CD4-positive, alpha-beta T cell treated with Interleukin-15 for 1 hour (primary cell): ENCODE data around the gene ADH1B.
"Not testable (repeated sequence)": the region's sequence is repeated elsewhere in the genome, so short reads cannot be mapped to it uniquely, and the experiment has no call there.

ENCODE experiments used
- DNase-seq: peaks from one replicate; pipeline ENCODE4 v3.0.0-alpha.2; 2020

The ADH1B gene

DNA sequence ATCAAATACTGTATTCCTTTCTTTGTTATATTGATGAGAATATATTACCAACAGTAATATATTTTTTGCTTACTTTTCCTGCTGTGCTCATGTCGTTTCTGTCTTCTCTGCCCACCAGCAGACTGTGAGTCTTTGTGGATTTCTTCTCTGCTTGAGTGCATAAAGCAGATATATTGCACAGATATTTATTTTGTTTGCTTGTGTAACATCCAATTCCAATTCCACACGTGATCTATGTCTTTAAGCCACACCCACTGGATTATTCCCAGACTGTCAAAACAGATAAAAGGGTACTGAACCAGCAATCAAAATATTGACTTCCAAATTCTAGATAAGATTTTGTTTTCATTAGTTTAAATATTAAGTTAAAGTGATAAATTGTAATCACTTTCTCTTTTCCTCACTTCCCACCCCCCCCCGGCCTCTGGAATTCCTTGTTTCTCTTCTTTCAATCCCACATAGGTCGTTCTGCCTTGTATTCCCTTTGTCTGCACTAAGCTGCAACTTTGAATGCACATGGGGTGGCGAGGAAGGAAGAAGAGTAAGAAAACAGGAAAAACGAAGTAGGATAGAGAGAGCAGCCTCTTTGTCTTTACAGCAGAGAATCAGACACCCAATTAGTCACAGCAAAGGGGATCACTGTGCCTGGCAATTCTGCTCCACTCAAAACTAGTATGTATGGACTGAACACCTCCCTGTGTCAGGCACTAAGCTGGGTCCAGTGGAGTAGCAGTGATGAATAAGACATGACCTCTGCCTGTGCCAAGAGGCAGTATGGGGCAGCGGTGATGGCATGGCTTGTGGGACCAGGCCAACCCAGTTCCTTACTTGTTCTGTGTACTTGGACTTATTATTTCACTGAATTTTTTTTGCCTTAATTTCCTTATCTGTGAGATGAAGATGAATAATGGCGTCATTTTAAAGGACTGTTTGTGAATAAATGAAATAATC is at the start of gene ADH1B:
Gene ADH1B (minus strand): TSS at position 161 of the 951 bp plus-strand sequence. CDS start 70 bp downstream, at position 91.
- DNase-seq: no peak

DNA sequence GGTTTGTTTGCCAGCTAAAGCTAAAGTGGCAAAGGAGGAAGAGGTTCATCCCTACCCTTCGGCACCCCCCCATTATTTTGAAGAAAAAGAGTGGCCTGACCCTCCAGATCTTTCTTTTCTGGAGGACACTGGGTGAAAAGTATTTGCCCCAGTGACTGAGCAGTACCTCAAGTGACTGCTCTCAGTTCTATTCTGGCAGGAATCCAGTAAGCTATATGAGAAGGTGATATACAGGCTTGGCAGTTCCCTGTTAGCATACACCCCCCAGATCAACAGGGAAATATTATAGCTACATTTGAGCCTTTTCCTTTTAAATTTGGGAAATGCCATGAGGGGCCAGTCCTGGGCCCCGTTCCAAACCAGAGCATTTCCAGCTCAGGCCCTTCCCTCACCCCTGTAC is 46.6 kb upstream of the ADH1B start:
- not testable (repeated sequence) for DNase-seq

DNA sequence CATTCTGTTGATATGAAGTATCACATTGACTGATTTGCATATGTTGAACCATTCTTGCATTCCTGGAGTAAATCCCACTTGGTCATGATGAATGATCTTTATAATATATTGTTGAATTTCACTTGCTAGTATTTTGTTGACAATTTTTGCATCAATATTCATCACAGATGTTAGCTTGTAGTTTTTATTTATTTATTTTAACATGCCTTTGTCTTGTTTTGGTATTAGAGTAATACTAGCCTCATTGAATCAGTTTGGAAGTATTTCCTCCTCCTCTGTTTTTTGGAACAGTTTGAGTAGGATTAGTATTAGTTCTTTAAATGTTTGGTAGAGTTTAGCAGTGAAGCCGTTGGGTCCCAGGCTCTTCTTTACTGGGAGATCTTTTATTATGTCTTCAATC is 45.3 kb upstream of the ADH1B start:
- DNase-seq: no peak

DNA sequence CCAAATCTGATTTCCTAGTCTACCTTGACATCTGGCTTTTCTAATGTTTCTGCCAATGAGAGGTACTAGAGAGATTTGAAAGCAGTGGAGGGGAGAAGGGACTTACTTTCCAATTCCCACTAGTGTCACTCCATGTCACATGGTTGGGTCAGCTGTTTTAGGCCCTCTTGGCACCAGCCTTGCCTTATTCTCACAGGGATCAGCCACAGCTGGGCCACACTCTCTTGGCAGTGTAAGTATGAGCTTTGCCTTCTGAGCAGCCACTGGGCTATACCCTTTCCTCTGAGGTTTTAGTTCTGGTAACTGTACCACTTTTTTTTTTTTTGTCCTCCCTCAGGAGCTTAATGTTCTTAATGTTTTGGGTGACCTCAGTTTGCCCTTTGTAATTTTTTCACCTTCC is 41.6 kb upstream of the ADH1B start:
- no peak for DNase-seq

DNA sequence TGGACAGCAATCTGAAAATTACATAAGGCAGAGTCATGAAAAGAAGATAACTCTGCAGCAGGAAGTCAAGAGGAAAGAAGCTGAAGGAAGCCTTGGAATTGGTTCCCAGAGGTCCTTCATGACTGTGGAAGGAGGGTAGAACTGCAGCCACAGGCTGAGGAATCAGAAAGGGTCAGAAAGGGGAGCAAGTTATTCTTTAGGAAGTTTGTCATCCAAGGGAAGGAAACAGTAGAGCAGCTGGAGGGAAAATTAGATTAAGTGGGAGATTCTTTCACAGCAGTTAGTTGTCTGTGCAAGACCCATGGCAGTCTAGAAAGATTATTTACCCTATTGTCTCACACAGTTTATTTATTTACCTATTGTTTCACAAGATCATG is 40.7 kb upstream of the ADH1B start:
- no peak for DNase-seq

DNA sequence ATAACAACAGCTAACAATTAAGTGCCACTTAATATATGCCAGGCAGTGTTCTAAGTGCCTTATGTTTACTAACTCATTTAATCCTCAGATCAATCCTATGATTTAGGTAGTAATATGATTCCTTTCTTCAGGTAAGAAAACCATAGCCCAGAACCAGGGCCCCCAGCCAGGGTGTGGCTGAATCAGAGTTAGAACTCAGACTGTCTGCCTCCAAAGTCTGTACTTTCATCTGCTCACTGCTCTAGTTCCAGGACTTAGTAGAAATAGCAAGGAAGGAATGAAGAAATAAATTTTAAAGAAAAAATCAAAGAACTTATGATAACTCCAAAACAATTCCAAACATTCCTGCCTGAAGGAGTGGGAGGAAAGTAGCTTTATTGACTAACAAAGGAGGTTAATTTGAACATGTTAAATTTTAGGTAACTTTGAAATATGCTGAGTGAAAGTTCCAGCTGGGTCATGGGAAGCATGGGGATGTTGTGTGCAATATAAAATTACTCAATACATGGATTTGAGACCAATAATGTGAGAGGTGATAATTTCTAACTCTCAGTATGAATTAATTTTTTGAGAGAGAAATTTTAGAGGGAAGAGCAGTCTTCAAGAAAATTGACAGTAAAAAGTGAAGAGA is 40.2 kb upstream of the ADH1B start:
- DNase-seq: no peak

DNA sequence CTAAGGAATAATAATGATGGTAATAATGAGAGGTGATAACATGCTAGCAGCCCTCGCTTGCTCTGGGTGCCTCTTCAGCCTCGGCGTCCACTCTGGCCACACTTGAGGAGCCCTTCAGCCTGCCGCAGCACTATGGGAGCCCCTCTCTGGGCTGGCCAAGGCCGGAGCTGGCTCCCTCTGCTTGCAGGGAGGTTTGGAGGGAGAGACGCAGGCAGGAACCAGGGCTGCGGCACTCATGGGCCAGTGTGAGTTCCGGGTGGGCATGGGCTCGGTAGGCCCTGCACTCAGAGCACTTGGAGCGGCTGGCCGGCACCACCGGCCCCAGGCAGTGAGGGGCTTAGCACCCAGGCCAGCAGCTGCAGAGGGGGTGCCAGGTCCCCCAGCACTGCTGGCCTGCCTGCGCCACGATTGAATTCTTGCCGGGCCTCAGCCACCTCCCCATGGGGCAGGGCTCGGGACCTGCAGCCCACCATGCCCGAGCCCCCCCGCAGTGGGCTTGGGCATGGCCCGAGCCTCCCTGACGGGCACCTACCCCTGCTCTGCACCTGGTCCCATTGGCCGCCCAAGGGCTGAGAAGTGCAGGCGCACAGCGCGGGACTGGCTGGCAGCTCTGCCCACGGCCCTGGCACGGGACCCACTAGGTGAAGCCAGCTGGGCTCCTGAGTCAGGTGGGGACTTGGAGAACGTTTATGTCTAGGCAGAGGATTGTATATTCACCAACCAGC is 38.4 kb upstream of the ADH1B start:
- no peak for DNase-seq

DNA sequence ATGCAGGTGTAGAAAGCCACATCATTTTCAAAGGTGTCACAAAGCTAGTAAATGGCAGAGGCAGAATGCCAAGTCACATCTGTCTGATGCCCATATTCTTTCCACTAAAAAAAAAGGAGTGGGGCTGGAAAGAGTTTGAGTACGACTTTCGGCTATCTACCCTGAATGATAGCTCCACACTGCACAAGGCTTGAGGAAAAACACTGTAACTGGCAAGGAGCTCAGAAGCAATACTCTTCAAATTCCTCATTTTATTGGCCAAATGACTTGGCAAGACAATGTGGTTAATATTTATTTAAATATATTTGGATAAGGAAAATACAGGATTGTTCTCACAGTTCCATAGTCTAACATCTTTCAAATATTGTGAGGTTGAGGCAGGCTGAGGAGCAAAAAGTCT is 36.7 kb upstream of the ADH1B start:
- no peak for DNase-seq

DNA sequence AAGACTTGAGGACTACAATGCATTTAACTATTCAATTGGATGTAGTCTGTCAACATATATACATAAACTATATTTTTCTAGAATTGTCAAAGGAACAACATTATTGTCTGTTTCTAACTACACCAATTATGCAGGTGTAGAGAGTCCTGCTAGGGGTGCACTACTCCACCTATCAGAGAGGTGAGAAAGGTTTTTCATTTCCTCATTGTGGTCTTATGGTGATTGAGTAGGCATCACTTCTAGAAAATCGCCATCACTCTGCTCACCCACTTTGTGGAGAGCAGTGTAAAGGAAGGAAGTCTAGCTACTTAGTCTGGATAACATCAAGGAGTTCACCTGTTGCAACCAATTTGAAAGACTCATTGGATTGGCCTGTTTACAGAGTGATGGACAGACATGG is 35.8 kb upstream of the ADH1B start:
- DNase-seq: no peak

DNA sequence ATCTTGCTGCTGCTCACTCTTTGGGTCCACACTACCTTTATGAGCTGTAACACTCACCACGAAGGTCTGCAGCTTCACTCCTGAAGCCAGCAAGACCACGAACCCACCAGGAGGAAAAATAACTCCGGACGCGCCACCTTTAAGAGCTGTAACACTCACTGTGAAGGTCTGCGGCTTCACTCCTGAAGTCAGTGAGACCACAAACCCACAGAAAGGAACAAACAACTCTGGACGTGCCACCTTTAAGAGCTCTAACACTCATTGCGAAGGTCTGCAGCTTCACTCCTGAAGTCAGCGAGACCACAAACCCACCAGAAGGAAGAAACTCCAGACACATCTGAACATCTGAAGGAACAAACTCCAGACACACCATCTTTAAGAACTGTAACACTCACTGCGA is 34.9 kb upstream of the ADH1B start:
- not testable (repeated sequence) for DNase-seq

DNA sequence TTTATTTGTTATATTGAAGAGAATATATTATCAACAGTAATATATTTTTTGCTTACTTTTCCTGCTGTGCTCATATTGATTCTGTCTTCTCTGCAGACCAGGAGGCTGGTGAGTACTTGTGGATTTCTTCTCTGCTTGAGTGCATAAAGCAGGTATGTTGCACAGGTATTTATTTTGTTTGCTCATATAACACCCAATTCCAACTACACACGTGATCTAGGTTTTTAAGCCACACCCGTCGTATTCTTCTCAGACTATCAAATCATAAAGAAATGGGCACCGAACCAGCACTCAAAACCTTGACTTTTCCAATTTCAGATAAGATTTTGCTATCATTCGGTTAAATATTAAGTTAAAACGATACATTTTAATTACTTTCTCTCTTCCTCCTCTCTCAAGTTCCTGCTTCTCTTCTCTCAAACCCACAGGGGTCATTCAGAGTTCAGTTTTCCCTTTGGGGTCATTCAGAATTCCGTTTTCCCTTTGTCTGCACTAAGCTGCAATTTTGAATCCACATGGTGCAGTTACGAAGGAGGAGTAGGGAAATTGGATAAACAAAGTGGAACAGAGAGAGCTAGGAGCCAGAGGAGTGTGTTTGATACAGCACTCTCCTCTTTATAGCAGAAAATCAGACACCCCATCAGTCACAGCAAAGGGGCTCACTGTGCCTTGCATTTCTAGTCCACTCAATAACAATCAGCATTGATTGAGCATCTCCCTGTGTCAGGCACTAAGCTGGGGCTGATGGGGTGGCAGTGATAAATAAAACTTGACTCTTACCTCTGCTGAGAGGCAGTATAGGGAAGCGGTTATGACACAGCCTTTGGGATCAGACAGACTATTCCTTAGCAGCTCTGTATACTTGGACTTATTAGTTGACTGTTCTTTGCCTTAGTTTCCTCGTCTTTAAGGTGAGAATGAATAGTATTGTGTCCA is 31.7 kb upstream of the ADH1B start, which contains the start of gene ADH1C:
Gene ADH1C (minus strand): TSS at position 145 of the 936 bp plus-strand sequence. CDS start 71 bp downstream, at position 74.
- no peak for DNase-seq

DNA sequence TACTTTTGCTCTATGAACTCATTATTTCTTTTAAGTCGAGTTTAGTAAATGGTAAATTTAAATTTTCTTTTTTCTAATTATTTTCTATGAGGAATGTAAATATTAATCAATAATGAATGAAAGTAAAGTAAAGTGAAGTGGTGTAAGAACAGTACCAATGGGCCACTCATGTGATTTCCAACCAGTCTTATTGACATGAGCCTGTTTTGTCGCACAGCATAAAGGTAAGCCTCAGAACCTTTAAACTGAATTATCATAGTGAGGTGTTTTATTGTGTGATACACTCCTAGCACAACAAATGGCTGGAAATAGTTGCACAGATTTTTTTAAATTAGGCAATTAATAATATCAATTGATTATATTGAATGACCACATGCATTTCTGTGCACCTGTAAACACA is 30.3 kb upstream of the ADH1B start:
- DNase-seq: no peak

DNA sequence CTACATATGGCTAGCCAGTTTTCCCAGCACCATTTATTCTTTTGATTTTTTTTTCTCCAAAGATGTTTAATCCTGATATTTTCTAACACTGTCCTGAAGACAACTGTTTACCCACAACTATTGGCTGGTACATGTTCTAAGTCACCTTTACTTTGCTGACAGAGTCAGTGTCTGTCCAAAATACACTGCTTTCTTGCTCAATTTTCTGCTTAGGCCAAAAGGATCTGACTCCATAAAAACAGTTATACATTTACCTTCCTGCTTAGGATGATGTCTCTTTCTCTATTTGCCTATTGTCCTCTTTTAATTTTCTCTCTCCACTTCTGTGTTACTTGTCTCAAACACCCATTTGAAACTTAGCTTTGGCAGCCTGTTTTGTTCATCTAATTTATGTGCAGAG is 28.1 kb upstream of the ADH1B start:
- no peak for DNase-seq

DNA sequence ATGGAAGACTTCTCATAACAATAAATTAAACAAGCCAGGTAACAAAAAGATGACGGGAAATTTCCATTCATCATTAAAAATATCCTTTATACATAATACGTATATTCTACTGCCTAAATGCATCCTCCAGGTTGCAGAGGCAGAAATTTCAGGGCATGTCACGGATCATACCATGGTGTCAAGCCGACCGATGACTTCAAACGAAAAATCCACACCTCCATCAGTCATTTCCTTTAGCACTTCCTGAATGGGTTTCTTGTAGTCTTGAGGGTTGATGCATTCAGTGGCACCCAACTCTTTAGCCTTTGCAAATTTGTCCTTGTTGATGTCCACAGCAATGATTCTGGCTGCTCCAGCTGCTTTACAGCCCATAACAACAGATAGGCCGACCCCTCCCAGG is 21.4 kb upstream of the ADH1B start:
- not testable (repeated sequence) for DNase-seq

DNA sequence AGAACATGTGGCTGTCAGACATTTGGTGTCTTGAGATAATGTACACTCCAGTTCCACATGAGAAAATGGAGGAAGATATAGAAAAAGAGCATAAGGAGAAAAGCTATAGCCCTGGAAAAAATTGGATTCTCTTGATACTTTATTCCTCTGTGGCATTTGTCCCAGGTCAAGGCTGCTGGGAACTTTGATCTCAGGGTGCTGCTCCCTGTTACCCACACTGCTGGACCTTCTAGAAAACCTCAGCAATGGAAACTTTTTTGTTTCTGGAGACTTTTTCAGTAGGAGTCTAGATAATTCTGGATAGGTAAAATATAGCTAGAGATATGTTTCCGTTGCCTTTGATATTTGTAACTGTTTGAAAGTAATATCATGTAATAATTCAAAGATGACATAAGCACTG is 20.2 kb upstream of the ADH1B start:
- DNase-seq: no peak

DNA sequence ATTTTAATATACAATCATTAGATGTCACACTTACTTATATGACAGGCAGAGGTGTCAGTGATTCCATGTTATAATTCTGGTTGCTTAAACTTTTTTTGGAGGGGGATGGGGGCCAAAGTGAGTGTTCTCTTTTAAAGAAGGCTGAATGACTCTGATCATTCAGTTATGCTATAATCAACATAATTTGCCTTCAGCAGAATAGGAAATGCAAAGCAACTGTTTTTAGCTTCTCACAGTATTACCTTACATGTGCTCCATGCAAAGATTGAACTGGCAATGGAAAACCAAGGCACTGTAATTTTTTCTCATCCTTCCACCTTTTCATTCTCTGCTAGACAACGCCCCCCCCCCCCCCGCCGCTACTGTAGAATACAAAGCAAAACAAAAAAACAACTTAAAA is 18.0 kb upstream of the ADH1B start:
- DNase-seq: no peak

DNA sequence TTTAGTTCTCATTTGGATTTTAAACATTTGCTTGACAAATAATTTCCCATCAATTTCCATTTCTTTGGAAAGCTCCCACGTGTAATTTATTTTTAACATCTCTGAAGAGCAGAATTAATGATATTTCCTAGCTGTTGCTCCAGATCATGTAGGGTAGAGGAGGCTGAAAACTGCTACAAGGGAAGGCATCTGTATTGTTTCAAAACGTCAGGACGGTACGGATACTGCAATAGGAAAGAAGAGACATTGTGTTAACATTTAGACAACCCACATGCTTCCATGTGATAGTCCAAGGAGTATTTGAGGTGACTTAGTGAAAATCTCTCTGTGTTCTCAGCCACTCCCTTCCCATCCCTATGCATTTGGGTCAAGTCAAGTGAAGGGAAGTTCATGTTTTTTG is 15.4 kb upstream of the ADH1B start:
- DNase-seq: no peak

DNA sequence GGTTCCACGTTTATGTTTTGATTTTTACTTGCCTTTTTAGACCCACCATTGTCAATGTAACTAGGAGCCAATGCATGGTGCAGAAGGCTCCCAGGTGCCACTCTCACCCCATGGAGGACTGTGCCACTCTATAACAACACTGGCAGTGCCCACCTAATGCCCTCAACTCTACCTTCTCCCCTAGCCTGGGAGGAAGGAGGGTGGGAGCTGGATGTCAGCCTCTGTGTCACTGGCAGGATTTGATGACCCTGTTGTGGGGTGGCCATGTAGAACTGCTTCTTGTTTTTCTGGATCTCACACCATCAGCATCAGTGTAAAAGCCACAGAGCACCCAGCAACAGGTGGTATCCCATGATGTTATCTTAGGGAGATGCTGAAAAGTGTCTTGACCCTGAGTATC is 13.7 kb upstream of the ADH1B start:
- DNase-seq: no peak

DNA sequence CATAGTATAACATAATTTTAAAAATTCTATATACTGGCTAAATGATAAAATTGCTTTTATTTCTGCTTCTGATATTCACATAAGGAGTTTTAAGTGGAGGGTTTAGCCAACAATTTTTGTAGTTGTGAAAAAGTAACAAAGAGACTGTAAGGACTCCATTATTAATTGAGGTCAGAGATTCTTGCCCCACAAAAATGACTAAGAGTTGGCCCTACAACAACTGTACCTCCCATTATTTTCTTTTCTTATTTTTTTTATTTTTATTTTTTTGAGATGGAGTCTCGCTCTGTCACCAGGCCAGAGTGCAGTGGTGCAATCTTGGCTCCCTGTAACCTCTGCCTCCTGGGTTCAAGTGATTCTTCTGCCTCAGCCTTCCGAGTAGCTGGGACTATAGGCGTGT is 9.4 kb upstream of the ADH1B start:
- DNase-seq: no peak

DNA sequence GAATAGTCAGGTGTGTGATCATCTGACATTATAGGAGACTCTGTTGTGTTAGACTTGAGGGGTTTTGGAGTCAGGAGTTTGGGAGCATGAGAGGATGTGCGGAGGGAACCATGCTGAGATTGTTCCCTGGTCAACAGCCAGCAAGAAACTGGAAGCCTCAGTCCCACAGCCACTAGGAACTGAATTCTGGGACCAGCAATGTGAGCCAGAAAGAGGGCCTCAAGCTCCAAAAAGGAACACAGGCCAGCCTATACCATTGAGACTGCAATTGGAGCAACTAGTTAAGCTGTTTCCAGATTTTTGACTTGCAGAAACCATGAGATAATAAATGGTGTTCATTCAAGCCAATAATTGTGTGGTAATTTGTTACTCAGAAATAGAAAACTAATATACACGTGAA is 8.7 kb upstream of the ADH1B start:
- no peak for DNase-seq

DNA sequence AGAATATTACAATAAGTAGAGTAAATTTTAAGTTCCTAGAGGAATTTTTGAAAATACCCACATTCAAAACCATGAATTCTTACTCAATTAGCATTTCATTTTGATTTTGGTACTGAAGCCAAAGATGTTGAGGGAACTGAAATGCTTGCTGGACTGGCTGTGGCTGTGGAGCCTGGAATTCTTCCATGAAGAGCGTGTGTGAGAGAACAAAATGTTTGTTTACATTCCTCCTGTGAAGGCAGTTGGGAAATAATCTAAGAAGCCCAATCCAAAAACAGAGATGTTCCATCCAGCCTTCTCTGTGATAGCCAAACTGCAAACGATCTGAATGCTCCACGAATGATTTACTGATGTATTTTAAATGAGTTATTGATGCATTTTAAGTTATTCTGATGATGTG is 3.8 kb upstream of the ADH1B start:
- DNase-seq: no peak

DNA sequence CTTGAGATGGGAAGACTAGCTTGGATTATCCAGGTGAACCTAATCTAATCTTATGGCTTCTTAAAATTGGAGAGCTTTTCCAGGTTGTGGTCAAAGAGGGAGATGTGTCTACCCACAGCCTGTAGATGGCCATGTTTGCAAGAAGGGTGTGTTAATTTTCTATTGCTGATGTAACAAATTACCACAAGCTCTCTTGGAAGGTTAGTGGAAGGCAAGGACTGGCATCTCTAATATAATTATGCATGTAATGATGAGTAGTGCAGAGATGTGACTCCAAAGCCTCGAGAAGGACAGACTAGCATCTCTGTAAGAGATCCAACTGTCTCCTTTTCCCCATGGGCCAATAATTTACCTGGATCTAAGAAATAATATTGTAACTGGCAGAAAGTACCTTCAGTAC is 3.2 kb upstream of the ADH1B start:
- DNase-seq: no peak

DNA sequence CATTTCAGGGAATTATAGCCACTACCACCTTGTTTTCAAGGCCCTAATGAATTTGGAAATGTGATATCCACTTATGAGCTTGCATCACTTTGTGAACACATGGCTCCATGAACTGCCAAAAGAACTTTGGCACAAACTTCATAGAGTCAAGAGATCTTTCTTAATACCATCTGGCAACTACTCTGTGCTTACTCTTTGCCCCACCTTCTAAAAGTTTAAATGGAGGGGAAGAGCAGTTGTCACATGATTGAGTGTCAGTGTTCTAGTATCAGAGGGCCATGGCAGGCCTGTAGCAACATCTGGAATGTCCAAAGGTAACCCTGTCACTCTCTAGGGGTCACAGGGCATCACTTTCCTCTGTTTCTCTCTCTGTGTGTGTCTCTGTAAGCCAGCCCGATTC is 2.6 kb upstream of the ADH1B start:
- no peak for DNase-seq
